A673 (cell line): ENCODE results near the gene SND1.

Source experiments
- CTCF ChIP-seq: fragments of 300-800, 200-600 bp; sonication (generic); conservative IDR thresholded peaks from 2 replicates; pipeline ENCODE4 v1.5.1; 2017; ENCODE audit warnings: low read depth, mild to moderate bottlenecking, antibody characterized with exemption, low read length, moderate library complexity, mixed read lengths
- EZH2 ChIP-seq: fragments of 200-600 bp; sonication (generic); IDR thresholded peaks from 2 replicates; pipeline ENCODE4 v1.6.1; 2017; ENCODE audit warnings: borderline replicate concordance, low read depth, mild to moderate bottlenecking, mixed read lengths, antibody characterized with exemption, low read length; ENCODE audit not compliant: poor library complexity, severe bottlenecking

- peak; percentile 60 for TF ChIP-seq CTCF
- TF ChIP-seq EZH2 = no peak
Measured at GRCh38 chr7:128020159-128020558, 368.2 kb downstream of the SND1 start.
